Skeletal muscle tissue (tissue), 5 donors: ENCODE measurements around the gene CYLD. TPM values are rescaled to one million over a fixed set of nuclear protein-coding genes. Genes with fewer than 3 reads are reported as not detected.

Experiments
- H3K27ac ChIP-seq: one replicate; pipeline ENCODE4 v1.7.0; 2013; ENCODE audit warnings: mild to moderate bottlenecking, low read depth, low read length, inconsistent platforms
- H3K27me3 ChIP-seq, 3 donors: one replicate each; pipeline ENCODE4 v1.7.0; 2013; ENCODE audit warnings: low read length in 3 of 3; ENCODE audit not compliant: control insufficient read depth in 3 of 3, insufficient read depth in 3 of 3
- H3K36me3 ChIP-seq, 3 donors: one replicate each; pipeline ENCODE4 v1.7.0; 2013; ENCODE audit warnings: low read length in 3 of 3; ENCODE audit not compliant: control insufficient read depth in 3 of 3, insufficient read depth in 3 of 3
- H3K4me1 ChIP-seq, 3 donors: one replicate each; pipeline ENCODE4 v1.7.0; 2013; ENCODE audit warnings: low read length in 3 of 3, mild to moderate bottlenecking in 3 of 3; ENCODE audit not compliant: control insufficient read depth in 3 of 3, insufficient read depth in 3 of 3
- H3K4me3 ChIP-seq, 3 donors: one replicate each; pipeline ENCODE4 v1.7.0; 2013; ENCODE audit warnings: low read length in 3 of 3
- H3K9ac ChIP-seq, 3 donors: one replicate each; pipeline ENCODE4 v1.7.0; 2013; ENCODE audit warnings: low read length in 3 of 3, mild to moderate bottlenecking in 3 of 3, moderate library complexity in 2 of 3, low read depth in 1 of 3
- H3K9me3 ChIP-seq, 3 donors: one replicate each; pipeline ENCODE4 v1.7.0; 2013; ENCODE audit warnings: low read length in 3 of 3; ENCODE audit not compliant: control insufficient read depth in 3 of 3
- small RNA-seq: library from RNA; depleted of rRNA; stranded (forward); fragments of <200 nt; gene quantifications from one replicate; pipeline ENCODE3, GENCODE V24; 2014
- total RNA-seq: library from RNA; depleted of rRNA; stranded (reverse); fragments of >200 nt; gene quantifications from one replicate; pipeline ENCODE4 v1.2.3, GENCODE V29; 2014
- donor health status: Osteomylitis.

Gene CYLD
- total RNA-seq, 1 donor from 2014 or later: 32.4 TPM

GRCh38 chr16:50846511-50846910, 104.6 kb downstream of the CYLD start:
- no peak overlapping the region for H3K4me3 ChIP-seq
- H3K4me1 ChIP-seq: no peaks in the 10 kb centered on the region
- H3K36me3 ChIP-seq: no peaks in the 10 kb centered on the region
- H3K27ac ChIP-seq: no peak overlapping the region
- H3K9ac ChIP-seq: no peak overlapping the region
- no peaks in the 10 kb centered on the region for H3K9me3 ChIP-seq
- H3K27me3 ChIP-seq: peaks cover 10 to 15% (median 11%) of the 10 kb centered on the region in 3 donors

GRCh38 chr16:50847166-50847565, 105.3 kb downstream of the CYLD start:
- no peaks in the 10 kb centered on the region for H3K9me3 ChIP-seq
- H3K4me1 ChIP-seq: no peaks in the 10 kb centered on the region
- no peak overlapping the region for H3K27ac ChIP-seq
- no peak overlapping the region for H3K9ac ChIP-seq
- H3K4me3 ChIP-seq: no peak overlapping the region
- peaks cover 5 to 9% (median 6%) of the 10 kb centered on the region in 3 donors for H3K27me3 ChIP-seq
- H3K36me3 ChIP-seq: no peaks in the 10 kb centered on the region

- no peak overlapping the region for H3K4me3 ChIP-seq
- H3K27ac ChIP-seq: no peak overlapping the region
- peaks cover 0 to 2% (median 0%) of the 10 kb centered on the region in 3 donors for H3K27me3 ChIP-seq
- H3K9ac ChIP-seq: no peak overlapping the region
- H3K9me3 ChIP-seq: no peaks in the 10 kb centered on the region
- H3K36me3 ChIP-seq: no peaks in the 10 kb centered on the region
- no peaks in the 10 kb centered on the region for H3K4me1 ChIP-seq
Measured at GRCh38 chr16:50848755-50849514, 107.0 kb downstream of the CYLD start.

Small RNA genes within 50 kb of the gene (small RNA-seq; reads per million reads assigned to genes)
- gene MIR3181: not detected

Other genes with a start within 250 kb of the CYLD start
- gene NKD1, start 193.7 kb upstream of the CYLD start, total RNA-seq: 2.1 TPM
- 1.0 TPM for gene SNX20, start 60.8 kb upstream of the CYLD start, total RNA-seq
- 0.52 TPM for gene NOD2, start 48.5 kb upstream of the CYLD start, total RNA-seq